Panc1 (cell line): ENCODE results near the gene NME5. TPM values are rescaled to one million over a fixed set of nuclear protein-coding genes. Genes with fewer than 3 reads are reported as not detected.

Source experiments
- ATAC-seq: fragments of 200-7000 bp; cut with Tn5 transposase; 2 replicates; pipeline ENCODE4 v1.9.1; 2020; ENCODE audit warnings: mild to moderate bottlenecking, moderate library complexity
- BruUV-seq: library from RNA; stranded (reverse); fragments of 400-500 nt; replicated peaks from 2 replicates; lab custom pipeline; 2021; lab: Mats Ljungman, UMichigan
- CTCF ChIA-PET: fragments of 300-600 bp; sonication (Branson Sonifier 250); formaldehyde crosslinking; loops from one replicate; lab custom pipeline; 2022; ENCODE audit warnings: antibody characterized with exemption; lab: Charles Lee
- POLR2A ChIA-PET: fragments of 300-600 bp; sonication (Branson Sonifier 250); formaldehyde crosslinking; loops from one replicate; lab custom pipeline; 2022; ENCODE audit warnings: antibody characterized with exemption; lab: Charles Lee
- DNase-seq: peaks from one replicate; pipeline ENCODE4 v3.0.0-alpha.2; 2010; ENCODE audit warnings: low read depth, low spot score
- H3K27ac ChIP-seq: 2 replicates; pipeline ENCODE4 v1.5.1; 2011; ENCODE audit warnings: mild to moderate bottlenecking, low read length, inconsistent platforms
- H3K27me3 ChIP-seq: fragments of 200-500 bp; sonication (Bioruptor generic); 2 replicates; pipeline ENCODE4 v1.6.0; 2014; ENCODE audit warnings: low read length, inconsistent platforms; ENCODE audit not compliant: control insufficient read depth, insufficient read depth
- H3K36me3 ChIP-seq: fragments of 200-500 bp; sonication (Bioruptor generic); 2 replicates; pipeline ENCODE4 v1.5.1; 2014; ENCODE audit warnings: inconsistent platforms, mild to moderate bottlenecking, low read length, moderate library complexity; ENCODE audit not compliant: control insufficient read depth, insufficient read depth
- H3K4me1 ChIP-seq: 2 replicates; pipeline ENCODE4 v1.5.1; 2011; ENCODE audit warnings: inconsistent platforms, mild to moderate bottlenecking, low read length, moderate library complexity; ENCODE audit not compliant: control insufficient read depth, insufficient read depth
- H3K4me3 ChIP-seq, 2 experiments: 2 replicates each; pipeline ENCODE4 v1.5.1; 2011 to 2012; ENCODE audit warnings: low read depth in 2 of 2, low read length in 2 of 2, mild to moderate bottlenecking in 2 of 2, inconsistent platforms in 1 of 2, moderate library complexity in 1 of 2
- H3K9me3 ChIP-seq: fragments of 200-500 bp; sonication (Bioruptor generic); 2 replicates; pipeline ENCODE4 v1.5.1; 2014; ENCODE audit warnings: low read depth, mild to moderate bottlenecking, inconsistent platforms, low read length, moderate library complexity; ENCODE audit not compliant: control insufficient read depth, insufficient read depth
- POLR2AphosphoS5 ChIP-seq: IDR thresholded peaks from 2 replicates; pipeline ENCODE4 v1.6.1; 2012; ENCODE audit warnings: mild to moderate bottlenecking, low read depth, low read length, moderate library complexity
- REST ChIP-seq, 2 experiments: IDR thresholded peaks; 2 replicates each; pipeline ENCODE4 v1.6.1; 2011 to 2012; ENCODE audit warnings: low read depth in 2 of 2, control low read depth in 1 of 2, low read length in 1 of 2, mild to moderate bottlenecking in 1 of 2, moderate library complexity in 1 of 2; ENCODE audit not compliant: insufficient read depth in 1 of 2
- SIN3A ChIP-seq: IDR thresholded peaks from 2 replicates; pipeline ENCODE4 v1.6.1; 2012; ENCODE audit warnings: low read depth, mild to moderate bottlenecking, low read length, moderate library complexity, borderline replicate concordance; ENCODE audit not compliant: insufficient read depth
- TCF7L2 ChIP-seq: IDR thresholded peaks from 2 replicates; pipeline ENCODE4 v1.6.1; 2011; ENCODE audit warnings: mild to moderate bottlenecking, low read depth, low read length, inconsistent platforms
- in situ Hi-C: cut with HindIII; loops from 2 replicates; pipeline ENCODE4 v1.10.0; 2016; ENCODE audit warnings: low sequenced_read_pairs, low pct_unique_long_range_greater_than_20kb
- intact Hi-C: fragments of 100-400 bp; cut with micrococcal nuclease; formaldehyde crosslinking; loops from one replicate; pipeline ENCODE4 v1.10.0; 2022; ENCODE audit not compliant: unreplicated experiment
- total RNA-seq: library from RNA; stranded (reverse); gene quantifications from one replicate; pipeline ENCODE4 v1.2.1, GENCODE V29; 2021; ENCODE audit not compliant: unreplicated experiment
- TF ChIP-seq, protein P1 (sequence below): fragments of 450-650 bp; IDR thresholded peaks from 2 replicates; pipeline ENCODE4 v1.5.1; 2017; ENCODE audit warnings: mild to moderate bottlenecking

The NME5 gene
- total RNA-seq, 1 experiment from 2014 or later, result 1.7 TPM

DNA sequence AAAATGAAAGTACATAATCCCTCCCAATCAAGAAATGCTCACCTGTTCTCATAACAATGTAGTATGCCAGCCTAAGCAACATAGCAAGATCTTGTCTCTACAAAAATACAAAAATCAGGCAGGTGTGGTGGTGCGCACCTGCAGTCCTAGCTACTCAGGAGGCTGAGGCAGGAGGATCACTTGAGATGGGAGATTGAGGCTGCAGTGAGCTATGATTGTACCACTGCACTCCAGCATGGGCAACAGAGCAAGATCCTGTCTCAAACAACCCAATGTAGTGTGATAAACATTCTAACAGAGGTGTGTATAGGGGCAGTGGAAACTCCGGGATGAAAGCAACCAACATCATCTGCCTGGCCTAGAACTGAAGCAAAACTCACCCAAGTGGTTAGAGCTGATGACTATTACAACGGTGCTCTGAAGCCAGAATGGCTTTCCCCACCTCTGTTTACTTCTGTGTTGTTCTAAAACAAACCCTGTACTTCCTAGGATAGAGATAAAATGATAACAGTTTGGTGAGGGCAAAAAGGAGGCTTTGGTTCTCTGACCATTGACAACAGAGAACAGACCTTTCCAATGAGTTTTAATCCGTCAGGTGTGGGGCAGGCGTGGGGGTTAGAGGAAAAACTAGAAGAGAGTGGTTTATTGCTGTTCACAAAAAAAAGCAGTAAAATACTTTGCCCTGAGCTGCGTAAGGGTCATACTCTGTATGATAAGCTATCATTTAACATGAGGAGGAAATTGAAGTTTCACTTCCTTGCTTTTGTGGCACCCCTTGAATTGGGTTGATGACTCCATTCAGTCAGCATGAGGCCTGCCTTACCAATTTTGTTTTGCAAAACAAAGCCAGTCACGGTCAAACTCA lies 36.5 kb downstream of the NME5 start:
- ATAC-seq, result no peak
- in situ Hi-C loops, result no loop called here
- H3K4me1 ChIP-seq, result no peaks in the 10 kb centered on the region
- H3K4me3 ChIP-seq, result no peak overlapping the region
- ChIA-PET CTCF (no interaction called here), POLR2A (no interaction called here)
- no peak for TF ChIP-seq POLR2AphosphoS5
- no peak for TF ChIP-seq SIN3A
- TF ChIP-seq, protein P1, sequence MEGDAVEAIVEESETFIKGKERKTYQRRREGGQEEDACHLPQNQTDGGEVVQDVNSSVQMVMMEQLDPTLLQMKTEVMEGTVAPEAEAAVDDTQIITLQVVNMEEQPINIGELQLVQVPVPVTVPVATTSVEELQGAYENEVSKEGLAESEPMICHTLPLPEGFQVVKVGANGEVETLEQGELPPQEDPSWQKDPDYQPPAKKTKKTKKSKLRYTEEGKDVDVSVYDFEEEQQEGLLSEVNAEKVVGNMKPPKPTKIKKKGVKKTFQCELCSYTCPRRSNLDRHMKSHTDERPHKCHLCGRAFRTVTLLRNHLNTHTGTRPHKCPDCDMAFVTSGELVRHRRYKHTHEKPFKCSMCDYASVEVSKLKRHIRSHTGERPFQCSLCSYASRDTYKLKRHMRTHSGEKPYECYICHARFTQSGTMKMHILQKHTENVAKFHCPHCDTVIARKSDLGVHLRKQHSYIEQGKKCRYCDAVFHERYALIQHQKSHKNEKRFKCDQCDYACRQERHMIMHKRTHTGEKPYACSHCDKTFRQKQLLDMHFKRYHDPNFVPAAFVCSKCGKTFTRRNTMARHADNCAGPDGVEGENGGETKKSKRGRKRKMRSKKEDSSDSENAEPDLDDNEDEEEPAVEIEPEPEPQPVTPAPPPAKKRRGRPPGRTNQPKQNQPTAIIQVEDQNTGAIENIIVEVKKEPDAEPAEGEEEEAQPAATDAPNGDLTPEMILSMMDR, result no peak
- TF ChIP-seq TCF7L2, result no peak
- TF ChIP-seq REST (IDR thresholded peaks at IDR 0.05; ENCODE audit: insufficient read depth in 1 of 2, low read depth in 2 of 2, low read length in 1 of 2), result no peak
- no peaks in the 10 kb centered on the region for H3K27me3 ChIP-seq
- H3K36me3 ChIP-seq, result no peaks in the 10 kb centered on the region
- no TSS peak for BruUV-seq
- no peak for DNase-seq
- no peaks in the 10 kb centered on the region for H3K9me3 ChIP-seq
- intact Hi-C loops, result no loop called here
- H3K27ac ChIP-seq, result no peak overlapping the region

DNA sequence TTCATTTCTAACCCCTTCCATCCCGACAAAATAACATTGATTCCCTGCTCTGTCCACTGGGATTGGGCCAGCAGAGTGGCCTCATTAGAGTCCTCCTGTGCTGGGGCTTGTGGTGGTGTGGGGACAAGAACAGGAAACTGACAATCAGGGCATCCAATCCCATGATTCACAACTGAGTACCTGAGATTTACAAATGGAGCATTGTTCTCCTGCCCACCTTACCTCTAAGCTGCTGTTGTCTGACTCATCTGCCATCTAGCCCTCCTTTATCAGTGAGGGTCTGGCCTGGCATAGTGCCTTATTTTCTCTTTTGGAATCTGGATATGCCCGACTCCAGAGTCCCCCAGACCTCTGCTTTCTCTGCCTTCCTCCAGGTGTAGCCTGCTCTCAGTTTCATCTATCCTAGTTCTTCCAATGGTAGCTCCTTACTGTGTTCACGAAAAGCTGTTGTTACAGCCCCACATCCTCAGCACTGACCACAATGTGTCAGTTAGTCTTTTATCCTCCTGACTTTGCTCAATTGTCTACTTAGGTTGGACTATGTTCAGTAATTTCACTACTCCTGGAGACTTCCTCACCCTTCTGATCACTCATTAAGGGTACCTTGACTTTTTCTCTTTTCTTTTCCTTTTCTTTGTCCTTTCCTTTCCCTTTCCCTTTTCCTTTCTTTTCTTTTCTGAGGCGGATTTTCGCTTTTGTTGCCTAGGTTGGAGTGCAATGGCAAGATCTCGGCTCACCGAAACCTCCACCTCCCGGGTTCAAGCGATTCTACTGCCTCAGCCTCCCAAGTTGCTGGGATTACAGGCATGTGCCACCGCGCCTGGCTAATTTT lies 42.0 kb downstream of the NME5 start:
- TF ChIP-seq, protein P1, result no peak
- intact Hi-C loops, result no loop called here
- DNase-seq, result no peak
- CTCF ChIA-PET, result no interaction called here
- ATAC-seq, result peak; percentile 60; the same call in 1 of the 2 replicates
- no peaks in the 10 kb centered on the region for H3K36me3 ChIP-seq
- H3K9me3 ChIP-seq, result no peaks in the 10 kb centered on the region
- BruUV-seq, result no TSS peak
- in situ Hi-C loops, result no loop called here
- POLR2A ChIA-PET, result no interaction called here
- H3K4me3 ChIP-seq, result no peak overlapping the region
- peaks cover 3% of the 10 kb centered on the region; the same call in 1 of the 2 replicates for H3K27me3 ChIP-seq
- H3K27ac ChIP-seq, result no peak overlapping the region
- no peaks in the 10 kb centered on the region for H3K4me1 ChIP-seq
